ENCODE measurements around the gene SYCP2. TPM values are rescaled to one million over a fixed set of nuclear protein-coding genes. Genes with fewer than 3 reads are reported as not detected.

The SYCP2 gene
- total RNA-seq, 1 donor from 2014 or later, result 0.88 TPM

GRCh38 chr20:59948212-59948611 is 14.8 kb upstream of the SYCP2 start:
- no peak overlapping the region for H3K4me3 Mint-ChIP-seq
- peaks cover 10% of the 10 kb centered on the region for H3K4me1 ChIP-seq
- no peaks in the 10 kb centered on the region for H4K20me1 ChIP-seq (ENCODE audit: low read depth)
- H3K9me3 Mint-ChIP-seq, result no peaks in the 10 kb centered on the region
- H3K36me3 Mint-ChIP-seq, result peaks cover 6% of the 10 kb centered on the region
- DNase-seq (ENCODE audit: low spot score), result no peak
- no peak overlapping the region for H3K4me3 ChIP-seq
- no peaks in the 10 kb centered on the region for H3F3A ChIP-seq (ENCODE audit: low read depth)
- H3K27ac Mint-ChIP-seq, result no peak overlapping the region
- peaks cover 23% of the 10 kb centered on the region for H3K4me1 Mint-ChIP-seq
- H2AFZ ChIP-seq (replicated peaks), result no peak overlapping the region
- TF ChIP-seq CTCF (IDR thresholded peaks at IDR 0.05), result no peak
- TF ChIP-seq EZH2phosphoT487 (IDR thresholded peaks at IDR 0.05), result no peak
- H3K79me2 ChIP-seq (ENCODE audit: low read depth), result no peaks in the 10 kb centered on the region
- no peak overlapping the region for H3K27ac ChIP-seq
- H3K9ac ChIP-seq, result no peak overlapping the region
- H3K4me2 ChIP-seq, result no peak overlapping the region
- no peaks in the 10 kb centered on the region for H3K9me3 ChIP-seq (ENCODE audit: low read depth)
- no peaks in the 10 kb centered on the region for H3K27me3 Mint-ChIP-seq (ENCODE audit: insufficient read depth, low read depth)
- no peaks in the 10 kb centered on the region for H3K36me3 ChIP-seq
- no peaks in the 10 kb centered on the region for H3K27me3 ChIP-seq

- Histone ChIP-seq H3K9ac (no peak overlapping the region), H3F3A (ENCODE audit: low read depth) (no peaks in the 10 kb centered on the region), H3K4me2 (no peak overlapping the region), H3K79me2 (ENCODE audit: low read depth) (no peaks in the 10 kb centered on the region), H3K27me3 (no peaks in the 10 kb centered on the region), H3K9me3 (ENCODE audit: low read depth) (no peaks in the 10 kb centered on the region), H4K20me1 (ENCODE audit: low read depth) (no peaks in the 10 kb centered on the region), H3K36me3 (no peaks in the 10 kb centered on the region), H3K4me1 (peaks cover 10% of the 10 kb centered on the region), H3K27ac (no peak overlapping the region), H3K4me3 (no peak overlapping the region), H2AFZ (replicated peaks) (no peak overlapping the region)
- no peaks in the 10 kb centered on the region for H3K9me3 Mint-ChIP-seq
- no peaks in the 10 kb centered on the region for H3K27me3 Mint-ChIP-seq (ENCODE audit: insufficient read depth, low read depth)
- H3K4me3 Mint-ChIP-seq, result no peak overlapping the region
- H3K27ac Mint-ChIP-seq, result no peak overlapping the region
- DNase-seq (ENCODE audit: low spot score), result no peak
- TF ChIP-seq EZH2 (IDR thresholded peaks at IDR 0.05), result no peak
- no peak for TF ChIP-seq EZH2phosphoT487 (IDR thresholded peaks at IDR 0.05)
- TF ChIP-seq CTCF (IDR thresholded peaks at IDR 0.05), result no peak
- H3K36me3 Mint-ChIP-seq, result peaks cover 6% of the 10 kb centered on the region
- peaks cover 23% of the 10 kb centered on the region for H3K4me1 Mint-ChIP-seq
These were observed 13.9 kb upstream of the SYCP2 start for GRCh38 chr20:59947376-59947775.

DNA sequence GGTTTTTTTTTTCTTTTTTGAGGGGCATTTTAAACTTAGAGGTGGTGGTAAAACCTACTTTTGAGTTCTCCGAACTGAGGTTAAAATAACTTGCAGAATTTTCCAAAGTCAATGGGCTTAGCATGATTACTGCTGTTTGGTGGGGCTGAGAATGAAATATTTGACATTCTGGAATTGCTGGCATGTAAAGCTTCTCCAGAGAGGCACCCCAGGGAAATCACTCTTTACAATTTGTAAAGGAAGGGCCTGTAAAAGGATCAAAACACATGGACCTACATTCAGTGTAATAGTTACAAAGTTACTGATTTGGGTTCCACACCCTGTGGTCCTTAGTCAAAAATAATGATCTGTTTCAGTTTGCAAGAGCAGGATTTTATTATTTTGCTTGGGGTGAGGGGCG is 12.3 kb upstream of the SYCP2 start:
- Histone ChIP-seq H3K4me3 (no peak overlapping the region), H2AFZ (replicated peaks) (no peak overlapping the region), H3K9ac (no peak overlapping the region), H3F3A (ENCODE audit: low read depth) (peaks cover 9% of the 10 kb centered on the region), H3K27me3 (no peaks in the 10 kb centered on the region), H3K27ac (no peak overlapping the region), H4K20me1 (ENCODE audit: low read depth) (no peaks in the 10 kb centered on the region), H3K9me3 (ENCODE audit: low read depth) (no peaks in the 10 kb centered on the region), H3K4me2 (peak overlapping the region; percentile 0), H3K4me1 (peaks cover 19% of the 10 kb centered on the region), H3K36me3 (no peaks in the 10 kb centered on the region), H3K79me2 (ENCODE audit: low read depth) (no peaks in the 10 kb centered on the region)
- no peaks in the 10 kb centered on the region for H3K9me3 Mint-ChIP-seq
- H3K27me3 Mint-ChIP-seq (ENCODE audit: insufficient read depth, low read depth), result no peaks in the 10 kb centered on the region
- H3K36me3 Mint-ChIP-seq, result peaks cover 6% of the 10 kb centered on the region
- peaks cover 34% of the 10 kb centered on the region for H3K4me1 Mint-ChIP-seq
- peak overlapping the region; percentile 57 for H3K27ac Mint-ChIP-seq
- no peak overlapping the region for H3K4me3 Mint-ChIP-seq
- no peak for TF ChIP-seq CTCF (IDR thresholded peaks at IDR 0.05)
- no peak for TF ChIP-seq EZH2 (IDR thresholded peaks at IDR 0.05)
- no peak for TF ChIP-seq EZH2phosphoT487 (IDR thresholded peaks at IDR 0.05)
- peak; percentile 19 for DNase-seq (ENCODE audit: low spot score)

Measured in neural progenitor cell (in vitro differentiated cells).